ENCODE data around the gene NUTM1. TPM values are rescaled to one million over a fixed set of nuclear protein-coding genes. Genes with fewer than 3 reads are reported as not detected.

NUTM1 gene
- total and polyA plus RNA-seq, 2 donors from 2014 or later: not detected

DNA sequence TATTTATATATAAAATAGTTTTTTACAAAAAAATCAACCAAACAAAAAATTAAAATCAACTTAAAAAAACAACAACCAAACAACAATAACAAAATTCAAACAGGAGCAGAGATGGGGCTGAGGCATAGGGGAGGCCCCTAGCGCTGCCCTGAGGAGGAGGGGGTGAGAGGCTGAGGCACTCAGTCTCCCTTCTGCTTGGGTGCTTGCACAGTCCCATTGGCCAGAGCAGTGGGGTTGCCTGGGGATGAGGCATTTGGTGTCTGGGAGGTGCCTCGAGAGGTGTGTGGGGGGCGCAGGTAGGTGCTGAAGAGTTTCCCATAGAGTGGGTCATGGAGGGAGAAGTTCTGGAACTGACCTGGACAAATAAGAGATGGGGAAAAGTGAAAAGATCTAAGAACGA, 15.8 kb downstream of the NUTM1 start:
- no peak for TF ChIP-seq CTCF (IDR thresholded peaks at IDR 0.05; ENCODE audit: borderline replicate concordance, extremely low read depth, insufficient read depth)
- H3K4me1 ChIP-seq (ENCODE audit: control insufficient read depth in 2 of 3, insufficient read depth in 2 of 3, low read depth in 1 of 3, low read length in 3 of 3): no peaks in the 10 kb centered on the region
- no peak overlapping the region for H3K9ac ChIP-seq (ENCODE audit: low read length in 3 of 3)
- intact Hi-C loops (cut with DNase I): no loop called here
- FAIRE-seq (no peak), DNase-seq (no peak)
- H3K27ac ChIP-seq (ENCODE audit: low read depth in 2 of 2, low read length in 2 of 2): no peak overlapping the region
- H3K27me3 ChIP-seq (ENCODE audit: control insufficient read depth, insufficient read depth, low read length): no peaks in the 10 kb centered on the region
- no peaks in the 10 kb centered on the region for H3K36me3 ChIP-seq (ENCODE audit: control insufficient read depth in 2 of 3, insufficient read depth in 3 of 3, low read length in 3 of 3)
- no peak overlapping the region for H3K4me3 ChIP-seq (ENCODE audit: low read length in 3 of 3)
- no peaks in the 10 kb centered on the region for H3K9me3 ChIP-seq (ENCODE audit: control insufficient read depth in 2 of 3, insufficient read depth in 1 of 3, low read length in 3 of 3)

DNA sequence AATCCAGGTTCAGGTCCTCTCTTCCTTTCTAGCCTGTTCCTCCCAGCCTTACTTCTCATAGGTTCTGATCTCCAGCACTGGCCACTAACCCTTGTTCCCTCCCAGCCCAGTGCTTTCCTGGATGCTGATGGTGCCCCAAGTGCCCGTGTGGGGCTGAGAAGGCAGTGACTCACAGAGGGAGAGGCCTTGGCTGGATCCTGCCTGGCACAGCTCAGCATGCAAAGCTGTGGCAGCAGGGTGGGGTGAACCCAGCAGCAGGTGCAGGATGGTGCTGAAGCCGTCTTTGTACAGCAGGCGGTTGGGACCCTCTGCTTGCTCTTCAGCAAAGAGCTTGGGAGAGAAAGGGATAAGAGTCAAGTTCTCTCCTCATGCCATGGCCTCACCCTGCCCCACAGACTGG, 16.3 kb downstream of the NUTM1 start:
- no peaks in the 10 kb centered on the region for H3K27me3 ChIP-seq (ENCODE audit: control insufficient read depth, insufficient read depth, low read length)
- no peak overlapping the region for H3K9ac ChIP-seq (ENCODE audit: low read length in 3 of 3)
- intact Hi-C loops (cut with DNase I): no loop called here
- FAIRE-seq: no peak
- no peaks in the 10 kb centered on the region for H3K4me1 ChIP-seq (ENCODE audit: control insufficient read depth in 2 of 3, insufficient read depth in 2 of 3, low read depth in 1 of 3, low read length in 3 of 3)
- H3K9me3 ChIP-seq (ENCODE audit: control insufficient read depth in 2 of 3, insufficient read depth in 1 of 3, low read length in 3 of 3): no peaks in the 10 kb centered on the region
- no peak overlapping the region for H3K4me3 ChIP-seq (ENCODE audit: low read length in 3 of 3)
- H3K36me3 ChIP-seq (ENCODE audit: control insufficient read depth in 2 of 3, insufficient read depth in 3 of 3, low read length in 3 of 3): no peaks in the 10 kb centered on the region
- H3K27ac ChIP-seq (ENCODE audit: low read depth in 2 of 2, low read length in 2 of 2): no peak overlapping the region
- TF ChIP-seq CTCF (IDR thresholded peaks at IDR 0.05; ENCODE audit: borderline replicate concordance, extremely low read depth, insufficient read depth): no peak
- no peak for DNase-seq

DNA sequence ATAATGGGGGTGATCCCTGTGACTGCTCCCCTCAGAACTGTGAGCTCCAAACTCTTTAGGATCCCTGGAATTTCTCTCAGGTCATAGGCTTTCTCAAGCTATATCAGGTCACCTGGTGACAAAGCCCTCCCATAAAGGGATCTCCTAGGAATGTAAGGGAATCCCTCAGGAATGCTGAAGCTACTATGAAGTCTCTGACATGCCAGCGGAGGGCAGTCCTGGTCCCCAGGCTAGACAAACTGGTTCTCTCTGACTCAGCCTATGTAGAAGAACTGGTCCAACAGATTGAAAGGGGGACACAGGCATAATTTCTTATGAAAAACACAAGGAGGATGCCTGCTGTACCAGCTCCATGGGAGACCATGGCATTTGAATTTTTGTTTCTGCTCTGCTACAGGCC, 17.2 kb downstream of the NUTM1 start:
- Histone ChIP-seq H3K9me3 (ENCODE audit: control insufficient read depth in 2 of 3, insufficient read depth in 1 of 3, low read length in 3 of 3) (no peaks in the 10 kb centered on the region), H3K4me3 (ENCODE audit: low read length in 3 of 3) (no peak overlapping the region), H3K36me3 (ENCODE audit: control insufficient read depth in 2 of 3, insufficient read depth in 3 of 3, low read length in 3 of 3) (no peaks in the 10 kb centered on the region), H3K9ac (ENCODE audit: low read length in 3 of 3) (no peak overlapping the region), H3K27ac (ENCODE audit: low read depth in 2 of 2, low read length in 2 of 2) (no peak overlapping the region), H3K4me1 (ENCODE audit: control insufficient read depth in 2 of 3, insufficient read depth in 2 of 3, low read depth in 1 of 3, low read length in 3 of 3) (peaks cover 0 to under 1% (median 0%) of the 10 kb centered on the region in 3 donors), H3K27me3 (ENCODE audit: control insufficient read depth, insufficient read depth, low read length) (no peaks in the 10 kb centered on the region)
- FAIRE-seq: no peak
- intact Hi-C loops (cut with DNase I): no loop called here
- TF ChIP-seq CTCF (IDR thresholded peaks at IDR 0.05; ENCODE audit: borderline replicate concordance, extremely low read depth, insufficient read depth): no peak
- no peak for DNase-seq

DNA sequence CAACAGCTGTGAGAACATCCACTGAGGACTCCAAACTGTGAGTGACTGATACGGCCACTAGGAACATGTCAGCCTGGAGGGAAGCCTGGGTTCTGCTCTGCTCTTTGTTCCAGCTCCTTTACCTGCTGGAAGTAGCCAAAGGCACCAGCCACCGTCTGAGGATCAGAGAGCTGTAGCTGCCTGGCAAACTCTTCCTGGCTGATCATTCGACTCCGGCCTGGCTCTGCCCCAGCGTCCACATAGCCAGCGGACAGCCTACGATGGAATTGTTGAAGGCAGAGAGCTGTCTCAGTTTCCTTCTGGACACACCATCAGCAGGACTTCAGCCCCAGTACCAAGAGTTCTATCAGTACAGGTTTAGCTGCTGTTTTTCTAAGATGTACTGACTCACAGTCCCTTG, 18.2 kb downstream of the NUTM1 start:
- Histone ChIP-seq H3K4me3 (ENCODE audit: low read length in 3 of 3) (no peak overlapping the region), H3K4me1 (ENCODE audit: control insufficient read depth in 2 of 3, insufficient read depth in 2 of 3, low read depth in 1 of 3, low read length in 3 of 3) (peaks cover 0 to 9% (median 0%) of the 10 kb centered on the region in 3 donors), H3K9ac (ENCODE audit: low read length in 3 of 3) (no peak overlapping the region), H3K27ac (ENCODE audit: low read depth in 2 of 2, low read length in 2 of 2) (no peak overlapping the region), H3K27me3 (ENCODE audit: control insufficient read depth, insufficient read depth, low read length) (no peaks in the 10 kb centered on the region), H3K36me3 (ENCODE audit: control insufficient read depth in 2 of 3, insufficient read depth in 3 of 3, low read length in 3 of 3) (no peaks in the 10 kb centered on the region), H3K9me3 (ENCODE audit: control insufficient read depth in 2 of 3, insufficient read depth in 1 of 3, low read length in 3 of 3) (no peaks in the 10 kb centered on the region)
- no peak for TF ChIP-seq CTCF (IDR thresholded peaks at IDR 0.05; ENCODE audit: borderline replicate concordance, extremely low read depth, insufficient read depth)
- intact Hi-C loops (cut with DNase I): no loop called here
- no peak for DNase-seq
- FAIRE-seq: no peak
